H1 (cell line): ENCODE data around the gene VGLL2. TPM values are rescaled to one million over a fixed set of nuclear protein-coding genes. Genes with fewer than 3 reads are reported as not detected.

Source experiments
- CTCF ChIA-PET: fragments of 300-600 bp; sonication (Branson Sonifier 250); formaldehyde crosslinking; loops from one replicate; lab custom pipeline; 2021; ENCODE audit not compliant: partially characterized antibody; lab: Charles Lee
- POLR2A ChIA-PET: fragments of 300-600 bp; sonication (Branson Sonifier 250); formaldehyde crosslinking; loops from one replicate; lab custom pipeline; 2021; ENCODE audit warnings: inconsistent platforms; ENCODE audit not compliant: partially characterized antibody; lab: Charles Lee
- DNase-seq, 2 experiments: peaks; one replicate each; pipeline versions ENCODE4 v3.0.0 to v3.0.0-alpha.2; 2010 to 2022; ENCODE audit warnings: low spot score in 2 of 2, low read depth in 1 of 2, mixed read lengths in 1 of 2
- FAIRE-seq: peaks from 2 replicates; lab custom pipeline; 2011; peaks lifted over from hg19 to GRCh38; lab: Jason Lieb, UNC
- H2AFZ ChIP-seq: 2 replicates; pipeline ENCODE4 v1.8.1; 2012; ENCODE audit warnings: low read length, inconsistent platforms
- H2AK5ac ChIP-seq: 2 replicates; pipeline ENCODE4 v1.6.1; 2013; ENCODE audit warnings: low read depth, low read length
- H2BK120ac ChIP-seq: replicated peaks from 2 replicates; pipeline ENCODE3; 2013; ENCODE audit warnings: low read depth, low read length, inconsistent platforms
- H2BK12ac ChIP-seq: 2 replicates; pipeline ENCODE4 v1.6.1; 2013; ENCODE audit warnings: low read depth, low read length
- H2BK15ac ChIP-seq: 2 replicates; pipeline ENCODE4 v1.6.1; 2013; ENCODE audit warnings: low read length
- H2BK20ac ChIP-seq: 2 replicates; pipeline ENCODE4 v1.6.1; 2013; ENCODE audit warnings: low read length
- H2BK5ac ChIP-seq: 2 replicates; pipeline ENCODE4 v1.6.1; 2013; ENCODE audit warnings: low read depth, low read length
- H3K14ac ChIP-seq: 2 replicates; pipeline ENCODE4 v1.6.1; 2013; ENCODE audit warnings: inconsistent platforms; ENCODE audit not compliant: insufficient read length
- H3K18ac ChIP-seq: 2 replicates; pipeline ENCODE4 v1.6.1; 2013; ENCODE audit warnings: low read length; ENCODE audit errors: extremely low read depth
- H3K23ac ChIP-seq: 2 replicates; pipeline ENCODE4 v1.6.1; 2013; ENCODE audit warnings: inconsistent platforms; ENCODE audit not compliant: insufficient read length
- H3K23me2 ChIP-seq: 2 replicates; pipeline ENCODE4 v1.6.1; 2013; ENCODE audit warnings: low read depth, low read length
- H3K27ac ChIP-seq: 2 replicates; pipeline ENCODE4 v1.6.1; 2011; ENCODE audit warnings: low read depth, low read length, inconsistent platforms
- H3K27me3 ChIP-seq, 4 experiments: replicated peaks in 1 of 4; 1 replicate in 1 of 4; 2 replicates in 3 of 4; pipeline versions ENCODE4 v1.6.1 to v1.8.1; 2011 to 2013; ENCODE audit warnings: low read length in 3 of 4, mild to moderate bottlenecking in 3 of 4, inconsistent platforms in 2 of 4, mixed read lengths in 2 of 4, moderate library complexity in 1 of 4; ENCODE audit not compliant: control insufficient read depth in 3 of 4, insufficient read depth in 3 of 4; ENCODE audit errors: extremely low read depth in 1 of 4
- H3K36me3 ChIP-seq, 4 experiments: 2 replicates each; pipeline versions ENCODE4 v1.6.1 to v1.8.1; 2011 to 2013; ENCODE audit warnings: mild to moderate bottlenecking in 4 of 4, low read length in 3 of 4, moderate library complexity in 2 of 4, control low read depth in 1 of 4, inconsistent platforms in 1 of 4; ENCODE audit not compliant: insufficient read depth in 4 of 4, control insufficient read depth in 2 of 4
- H3K4ac ChIP-seq: replicated peaks from 2 replicates; pipeline ENCODE3; 2013; ENCODE audit warnings: low read length, low read depth, mixed read lengths, inconsistent platforms; ENCODE audit not compliant: insufficient read length
- H3K4me1 ChIP-seq, 4 experiments: replicated peaks in 1 of 4; 1 replicate in 1 of 4; 2 replicates in 3 of 4; pipeline versions ENCODE4 v1.6.1 to v1.8.1; 2011 to 2013; ENCODE audit warnings: low read length in 3 of 4, inconsistent platforms in 2 of 4, mixed read lengths in 1 of 4; ENCODE audit not compliant: insufficient read depth in 4 of 4, control insufficient read depth in 3 of 4
- H3K4me2 ChIP-seq, 2 experiments: 2 replicates each; pipeline versions ENCODE4 v1.6.1 to v1.8.1; 2011 to 2013; ENCODE audit warnings: low read depth in 2 of 2, low read length in 2 of 2, control low read depth in 1 of 2, inconsistent platforms in 1 of 2, mild to moderate bottlenecking in 1 of 2; ENCODE audit not compliant: insufficient read depth in 1 of 2
- H3K4me3 ChIP-seq, 4 experiments: fragments of 200-600, 300-600 bp in 1 of 4; sonication (generic), shearing (Covaris generic), sonication (Bioruptor Twin) in 1 of 4; 2 replicates each; pipeline versions ENCODE4 v1.5.1 to v1.8.1; 2011 to 2016; ENCODE audit warnings: low read length in 4 of 4, low read depth in 3 of 4, control low read depth in 2 of 4, inconsistent platforms in 2 of 4, mild to moderate bottlenecking in 2 of 4, mixed read lengths in 1 of 4, moderate library complexity in 1 of 4; ENCODE audit not compliant: insufficient read depth in 2 of 4; ENCODE audit errors: extremely low read depth in 1 of 4
- H3K56ac ChIP-seq: replicated peaks from 2 replicates; pipeline ENCODE3; 2013; ENCODE audit warnings: low read depth, mild to moderate bottlenecking, mixed read lengths, low read length, inconsistent platforms; ENCODE audit not compliant: insufficient read length
- H3K79me1 ChIP-seq: 2 replicates; pipeline ENCODE4 v1.6.1; 2013; ENCODE audit warnings: low read depth, low read length, control low read depth
- H3K79me2 ChIP-seq, 2 experiments: 2 replicates each; pipeline versions ENCODE4 v1.6.1 to v1.8.1; 2012 to 2013; ENCODE audit warnings: low read length in 2 of 2, mild to moderate bottlenecking in 2 of 2, inconsistent platforms in 1 of 2; ENCODE audit not compliant: insufficient read depth in 2 of 2, control insufficient read depth in 1 of 2
- H3K9ac ChIP-seq, 4 experiments: replicated peaks in 1 of 4; 1 replicate in 1 of 4; 2 replicates in 3 of 4; pipeline versions ENCODE4 v1.6.1 to v1.8.1; 2011 to 2013; ENCODE audit warnings: low read depth in 3 of 4, low read length in 3 of 4, control low read depth in 2 of 4, mild to moderate bottlenecking in 2 of 4, moderate library complexity in 2 of 4, inconsistent platforms in 1 of 4; ENCODE audit errors: extremely low read depth in 1 of 4
- H3K9me3 ChIP-seq, 2 experiments: 2 replicates each; pipeline versions ENCODE4 v1.6.1 to v1.8.1; 2012 to 2013; ENCODE audit warnings: mild to moderate bottlenecking in 2 of 2, moderate library complexity in 2 of 2, control low read depth in 1 of 2, inconsistent platforms in 1 of 2, low read depth in 1 of 2, low read length in 1 of 2, mixed read lengths in 1 of 2; ENCODE audit not compliant: insufficient read depth in 2 of 2
- H4K20me1 ChIP-seq, 2 experiments: replicated peaks in 1 of 2; 2 replicates each; pipeline versions ENCODE3 to v1.8.1; 2011 to 2013; ENCODE audit warnings: inconsistent platforms in 2 of 2, low read length in 2 of 2, mild to moderate bottlenecking in 1 of 2; ENCODE audit not compliant: insufficient read depth in 2 of 2, control insufficient read depth in 1 of 2
- H4K5ac ChIP-seq: 2 replicates; pipeline ENCODE4 v1.6.1; 2013; ENCODE audit warnings: low read length, low read depth, mixed read lengths, inconsistent platforms; ENCODE audit not compliant: insufficient read length
- H4K8ac ChIP-seq: 2 replicates; pipeline ENCODE4 v1.8.0; 2013; ENCODE audit warnings: mild to moderate bottlenecking, moderate library complexity, low read length, inconsistent platforms; ENCODE audit not compliant: insufficient read depth; ENCODE audit errors: extremely low read depth
- H4K91ac ChIP-seq: replicated peaks from 2 replicates; pipeline ENCODE3; 2013; ENCODE audit warnings: low read length, mixed read lengths, inconsistent platforms; ENCODE audit not compliant: insufficient read length
- BACH1 ChIP-seq: IDR thresholded peaks from 2 replicates; pipeline ENCODE4 v1.6.1; 2012; ENCODE audit warnings: low read length, improper control_type of control experiment
- CHD2 ChIP-seq: IDR thresholded peaks from 2 replicates; pipeline ENCODE4 v1.6.1; 2012; ENCODE audit warnings: low read length, improper control_type of control experiment
- NANOG ChIP-seq: IDR thresholded peaks from 2 replicates; pipeline ENCODE4 v1.6.1; 2011; ENCODE audit warnings: low read length, low read depth, mild to moderate bottlenecking, inconsistent platforms; ENCODE audit not compliant: insufficient read depth, poor library complexity, severe bottlenecking
- POLR2AphosphoS5 ChIP-seq: IDR thresholded peaks from 2 replicates; pipeline ENCODE4 v1.6.1; 2011; ENCODE audit warnings: low read depth, low read length
- WGBS, 2 experiments: shearing (Covaris generic) in 1 of 2; methylation state at CpG; one replicate each; pipeline versions ENCODE4 v1.1.6 to v1.1.7; 2013 to 2015; ENCODE audit warnings: low lambda C conversion rate in 2 of 2, mixed read lengths in 2 of 2, inconsistent platforms in 1 of 2, low coverage in 1 of 2, missing lambda C conversion rate in 1 of 2; ENCODE audit not compliant: insufficient replicate concordance in 2 of 2, insufficient coverage in 1 of 2, insufficient read length in 1 of 2; ENCODE audit errors: extremely low coverage in 1 of 2, missing lambda C conversion rate in 1 of 2; 5-methylcytosine and 5-hydroxymethylcytosine counted together
- polyA plus RNA-seq, 7 experiments: library from polyadenylated mRNA; depleted of rRNA in 3 of 7; stranded (reverse) in 5 of 7; unstranded in 2 of 7; fragments of >200 nt in 5 of 7; fragments of 200-250 nt in 2 of 7; gene quantifications; 1 replicate in 5 of 7; 2 replicates in 1 of 7; 4 replicates in 1 of 7; pipeline versions ENCODE4 v1.2.1 to v1.2.3, GENCODE V29; 2011 to 2013; ENCODE audit warnings: missing spikeins in 2 of 7, mixed read lengths in 2 of 7
- total RNA-seq: library from RNA; stranded (reverse); fragmentation: NEBNext Ultra II Directional; extraction: Animal tissue kit (Norgen Biotek cat#: 25700); gene quantifications from 2 replicates; pipeline ENCODE4 v1.2.1, GENCODE V29; 2021

VGLL2 gene
- total and polyA plus RNA-seq, 2 of the 8 experiments (the other 6 are each of a cell fraction or from before 2014, with no cell fraction given) = not detected

DNA sequence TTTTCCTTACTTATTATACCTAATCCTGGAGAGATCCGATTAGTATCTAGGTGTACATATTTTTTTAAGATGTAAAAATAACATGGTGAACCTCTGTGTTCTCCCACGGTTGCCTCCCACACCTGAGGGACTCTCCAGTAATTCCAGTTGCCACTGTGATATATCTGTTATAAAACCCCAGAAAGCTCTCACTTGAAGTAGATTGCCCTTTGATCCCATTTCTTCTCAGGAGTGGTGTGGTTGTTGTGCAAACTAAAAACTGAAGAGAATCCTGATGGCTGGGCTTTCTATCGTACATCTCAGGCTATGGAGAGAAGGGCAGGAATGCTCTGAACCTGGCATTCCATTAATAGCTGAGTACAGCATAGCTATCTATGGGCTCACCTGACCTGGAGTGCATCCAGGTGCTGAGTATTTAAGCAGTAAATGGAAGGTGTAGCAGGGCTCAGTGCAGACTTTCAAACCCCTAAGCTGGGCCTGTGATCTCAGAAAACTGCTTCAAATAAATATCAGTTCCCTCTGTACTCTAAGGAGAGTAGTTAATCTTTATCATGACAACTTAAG lies 41.0 kb downstream of the VGLL2 start:
- no peak overlapping the region for H2AK5ac ChIP-seq
- H2BK12ac ChIP-seq = no peak overlapping the region
- no peak overlapping the region for H3K4me3 ChIP-seq
- no peak overlapping the region for H4K91ac ChIP-seq
- no peak overlapping the region for H3K14ac ChIP-seq
- no peak for TF ChIP-seq NANOG
- TF ChIP-seq CHD2 = no peak
- TF ChIP-seq BACH1 = no peak
- no peak for TF ChIP-seq POLR2AphosphoS5
- H3K79me1 ChIP-seq = no peaks in the 10 kb centered on the region
- no peaks in the 10 kb centered on the region for H3K23me2 ChIP-seq
- H4K5ac ChIP-seq = no peak overlapping the region
- no peak overlapping the region for H3K4ac ChIP-seq
- CTCF ChIA-PET = interaction anchor here (1.2 to 3.1 kb wide), 3 partner anchors 12 to 335 kb away, joined by 4 to 8 read pairs (median 4); no protein-coding TSS in a partner anchor
- POLR2A ChIA-PET = no interaction called here
- no peaks in the 10 kb centered on the region for H4K20me1 ChIP-seq
- H3K79me2 ChIP-seq = no peaks in the 10 kb centered on the region
- H3K9me3 ChIP-seq = no peaks in the 10 kb centered on the region
- no peak overlapping the region for H2BK120ac ChIP-seq
- H3K4me2 ChIP-seq = no peak overlapping the region
- H2BK15ac ChIP-seq = no peak overlapping the region
- no peaks in the 10 kb centered on the region for H3K4me1 ChIP-seq
- DNase-seq = no peak
- no peak overlapping the region for H3K23ac ChIP-seq
- no peak overlapping the region for H3K18ac ChIP-seq
- H2AFZ ChIP-seq = 0 out of 2 replicates have a peak overlapping the region, but pooled peaks have one; percentile 21
- no peaks in the 10 kb centered on the region for H3K36me3 ChIP-seq
- WGBS, 2 experiments = 88% methylated on average over 3 of the region's 3 CpGs; no CpG with 5 or more reads in 1 of the 2 experiments
- no peaks in the 10 kb centered on the region for H3K27me3 ChIP-seq
- H3K27ac ChIP-seq = no peak overlapping the region
- no peak overlapping the region for H2BK5ac ChIP-seq
- no peak overlapping the region for H3K9ac ChIP-seq
- H3K56ac ChIP-seq = no peak overlapping the region
- no peak overlapping the region for H4K8ac ChIP-seq
- H2BK20ac ChIP-seq = no peak overlapping the region
- no peak for FAIRE-seq
